Brain microvascular endothelial cell (primary cell): ENCODE results near the gene GNAO1.

Source experiments
- DNase-seq: peaks from one replicate; pipeline ENCODE4 v3.0.0-alpha.2; 2020
- H3K27ac ChIP-seq: fragments of 250-450 bp; sonication (Bioruptor Pico); 2 replicates; pipeline ENCODE4 v1.5.1; 2020; ENCODE audit warnings: mild to moderate bottlenecking, moderate library complexity
- H3K27me3 ChIP-seq: fragments of 250-450 bp; sonication (Bioruptor Pico); replicated peaks from 2 replicates; pipeline ENCODE4 v1.5.1; 2020; ENCODE audit warnings: mild to moderate bottlenecking
- H3K36me3 ChIP-seq: fragments of 250-450 bp; sonication (Bioruptor Pico); replicated peaks from 2 replicates; pipeline ENCODE4 v1.5.1; 2020; ENCODE audit warnings: mild to moderate bottlenecking
- H3K4me3 ChIP-seq: 2 replicates; pipeline ENCODE4 v1.5.1; 2011; ENCODE audit warnings: low read depth, mild to moderate bottlenecking, control low read depth, low read length, moderate library complexity
- CTCF ChIP-seq: IDR thresholded peaks from 2 replicates; pipeline ENCODE4 v1.5.1; 2011; ENCODE audit warnings: low read depth, mild to moderate bottlenecking, moderate library complexity, low read length, control low read depth, inconsistent platforms; ENCODE audit errors: missing control alignments
- in situ Hi-C: cut with HindIII; loops from 2 replicates; pipeline ENCODE4 v1.10.0; 2017; ENCODE audit warnings: low sequenced_read_pairs, low pct_ligation_motif_present

Gene GNAO1

GRCh38 chr16:56302506-56302905 is 111.2 kb downstream of the GNAO1 start:
- in situ Hi-C loops = loop anchor here (25.0 kb wide), 1 partner anchor 365 kb away; no protein-coding TSS in a partner anchor
- H3K36me3 ChIP-seq = no peaks in the 10 kb centered on the region
- no peak for DNase-seq
- no peak overlapping the region for H3K4me3 ChIP-seq
- no peak overlapping the region for H3K27ac ChIP-seq
- no peak for TF ChIP-seq CTCF
- H3K27me3 ChIP-seq = no peaks in the 10 kb centered on the region

DNA sequence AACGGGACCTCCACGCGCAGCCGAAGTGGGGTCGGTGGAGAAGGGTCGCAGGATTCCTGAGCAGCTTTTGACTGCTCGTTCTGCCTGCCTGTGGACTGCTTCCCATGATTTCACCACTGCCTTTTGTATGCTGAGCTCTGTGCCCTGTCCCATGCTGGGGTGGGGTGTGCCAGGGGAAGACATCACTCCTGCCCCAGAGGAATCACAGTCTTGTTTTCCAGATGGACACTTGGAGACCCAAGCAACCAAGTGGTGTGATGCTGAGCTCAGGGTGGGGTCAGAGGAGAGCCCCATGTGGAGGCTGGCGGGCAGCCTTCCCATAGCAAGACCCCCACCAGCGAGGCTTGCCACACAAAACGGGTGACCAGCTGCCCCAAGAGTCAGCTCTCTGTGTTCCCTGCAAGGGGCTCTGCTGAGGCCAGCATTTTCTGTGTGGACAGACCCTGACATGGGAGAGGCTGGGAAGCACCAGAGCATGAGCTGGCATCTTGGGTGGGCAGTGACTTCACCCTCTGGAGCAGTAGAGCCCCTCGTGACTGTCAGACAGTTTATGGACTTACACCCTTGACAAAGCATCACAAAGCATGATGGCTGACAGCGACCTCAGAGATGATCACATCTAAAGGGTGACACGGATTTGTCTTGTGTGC is 111.9 kb downstream of the GNAO1 start:
- no peaks in the 10 kb centered on the region for H3K36me3 ChIP-seq
- DNase-seq = no peak
- no peaks in the 10 kb centered on the region for H3K27me3 ChIP-seq
- no peak overlapping the region for H3K4me3 ChIP-seq
- no peak overlapping the region for H3K27ac ChIP-seq
- no peak for TF ChIP-seq CTCF
- in situ Hi-C loops = loop anchor here (25.0 kb wide), 1 partner anchor 366 kb away; no protein-coding TSS in a partner anchor

GRCh38 chr16:56303880-56304279 is 112.6 kb downstream of the GNAO1 start:
- in situ Hi-C loops = loop anchor here (25.0 kb wide), 1 partner anchor 367 kb away; no protein-coding TSS in a partner anchor
- Histone ChIP-seq H3K27me3 (no peaks in the 10 kb centered on the region), H3K36me3 (no peaks in the 10 kb centered on the region), H3K27ac (no peak overlapping the region), H3K4me3 (no peak overlapping the region)
- no peak for DNase-seq
- TF ChIP-seq CTCF = no peak

DNA sequence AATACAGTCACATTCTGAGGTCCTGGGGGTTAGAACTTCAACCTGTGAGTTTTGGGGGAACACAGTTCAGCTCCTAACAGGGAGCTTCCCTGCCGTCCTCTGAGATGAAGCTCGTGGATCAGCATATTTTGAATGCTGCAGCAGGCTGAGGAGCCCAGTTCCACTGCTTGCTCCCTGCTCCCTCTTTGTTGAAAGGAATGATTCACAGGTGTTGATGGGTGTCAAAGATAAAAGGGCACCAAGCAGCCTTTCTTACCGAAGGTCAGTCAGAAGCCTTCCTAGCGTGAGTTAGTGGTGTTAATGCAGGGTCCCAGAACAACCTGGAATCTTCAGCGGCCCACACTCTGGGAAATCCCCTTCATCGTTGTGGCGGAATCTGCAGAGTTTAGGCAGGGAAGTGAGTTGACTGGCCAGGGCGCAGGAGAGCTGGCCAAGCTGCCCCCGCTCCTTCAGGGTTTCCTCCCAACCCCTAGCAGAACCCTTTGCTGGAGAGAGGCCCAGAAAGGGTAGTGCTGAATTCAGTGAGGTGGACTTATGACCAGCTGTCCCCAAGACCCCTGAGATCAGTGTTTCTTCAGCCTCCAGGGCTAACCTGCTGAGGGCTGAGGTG is 114.8 kb downstream of the GNAO1 start:
- no peak for TF ChIP-seq CTCF
- Histone ChIP-seq H3K27me3 (no peaks in the 10 kb centered on the region), H3K4me3 (no peak overlapping the region), H3K36me3 (no peaks in the 10 kb centered on the region), H3K27ac (no peak overlapping the region)
- in situ Hi-C loops = loop anchor here (25.0 kb wide), 1 partner anchor 369 kb away; no protein-coding TSS in a partner anchor
- no peak for DNase-seq

- in situ Hi-C loops = loop anchor here (25.0 kb wide), 1 partner anchor 370 kb away; no protein-coding TSS in a partner anchor
- Histone ChIP-seq H3K4me3 (no peak overlapping the region), H3K36me3 (no peaks in the 10 kb centered on the region), H3K27me3 (no peaks in the 10 kb centered on the region), H3K27ac (no peak overlapping the region)
- no peak for TF ChIP-seq CTCF
- no peak for DNase-seq
These were observed 115.6 kb downstream of the GNAO1 start for GRCh38 chr16:56306690-56307533.
